MG63 (cell line): ENCODE results near the gene LGALS3BP. TPM values are rescaled to one million over a fixed set of nuclear protein-coding genes. Genes with fewer than 3 reads are reported as not detected.
A peak's percentile ranks its signal among the peaks of the same experiment; 100 is the strongest.

Source experiments
- DNase-seq: peaks from one replicate; pipeline ENCODE4 v3.0.0-alpha.2; 2020
- H3K27me3 ChIP-seq: fragments of 250-450 bp; sonication (Bioruptor Pico); 2 replicates; pipeline ENCODE4 v1.5.1; 2020; ENCODE audit warnings: mild to moderate bottlenecking, moderate library complexity
- H3K36me3 ChIP-seq: fragments of 250-450 bp; sonication (Bioruptor Pico); 2 replicates; pipeline ENCODE4 v1.5.1; 2020; ENCODE audit warnings: mild to moderate bottlenecking, moderate library complexity
- H3K4me3 ChIP-seq: fragments of 250-450 bp; sonication (Bioruptor Pico); 2 replicates; pipeline ENCODE4 v1.5.1; 2020; ENCODE audit warnings: mild to moderate bottlenecking, moderate library complexity
- H3K9me3 ChIP-seq: fragments of 250-450 bp; sonication (Bioruptor Pico); 2 replicates; pipeline ENCODE4 v1.5.1; 2020; ENCODE audit warnings: mild to moderate bottlenecking, moderate library complexity
- total RNA-seq: library from RNA; depleted of rRNA; stranded (reverse); fragments of >200 nt; shearing (Covaris generic); gene quantifications from 2 replicates; pipeline ENCODE4 v1.2.3, GENCODE V29; 2014; ENCODE audit warnings: low replicate concordance

LGALS3BP gene
- total RNA-seq, 1 experiment from 2014 or later = 434 TPM

- Histone ChIP-seq H3K27me3 (no peaks in the 10 kb centered on the region; the same call in 1 of the 2 replicates), H3K4me3 (no peak overlapping the region), H3K36me3 (no peaks in the 10 kb centered on the region), H3K9me3 (no peaks in the 10 kb centered on the region; the same call in 1 of the 2 replicates)
- peak; percentile 62 for DNase-seq
These were observed 40.2 kb upstream of the LGALS3BP start for GRCh38 chr17:79019632-79020584.

GRCh38 chr17:79019261-79019631, 39.5 kb upstream of the LGALS3BP start:
- peaks cover 7% of the 10 kb centered on the region for H3K9me3 ChIP-seq
- DNase-seq = no peak
- no peaks in the 10 kb centered on the region for H3K36me3 ChIP-seq
- no peaks in the 10 kb centered on the region; the same call in 1 of the 2 replicates for H3K27me3 ChIP-seq
- no peak overlapping the region for H3K4me3 ChIP-seq

GRCh38 chr17:79018370-79018695, 38.6 kb upstream of the LGALS3BP start:
- Histone ChIP-seq H3K9me3 (peaks cover 13% of the 10 kb centered on the region), H3K36me3 (no peaks in the 10 kb centered on the region), H3K4me3 (no peak overlapping the region), H3K27me3 (no peaks in the 10 kb centered on the region; the same call in 1 of the 2 replicates)
- no peak for DNase-seq

GRCh38 chr17:79017546-79018369, 38.0 kb upstream of the LGALS3BP start:
- H3K36me3 ChIP-seq = no peaks in the 10 kb centered on the region
- DNase-seq = no peak
- no peaks in the 10 kb centered on the region for H3K27me3 ChIP-seq
- H3K4me3 ChIP-seq = no peak overlapping the region
- peaks cover 16% of the 10 kb centered on the region for H3K9me3 ChIP-seq

- DNase-seq = no peak
- Histone ChIP-seq H3K4me3 (no peak overlapping the region), H3K9me3 (peaks cover 16% of the 10 kb centered on the region), H3K36me3 (no peaks in the 10 kb centered on the region), H3K27me3 (no peaks in the 10 kb centered on the region)
These were observed 34.5 kb upstream of the LGALS3BP start for GRCh38 chr17:79014158-79014758.

- Histone ChIP-seq H3K27me3 (no peaks in the 10 kb centered on the region), H3K4me3 (no peak overlapping the region), H3K36me3 (peaks cover 9% of the 10 kb centered on the region), H3K9me3 (peaks cover 16% of the 10 kb centered on the region)
- DNase-seq = no peak
These were observed 32.9 kb upstream of the LGALS3BP start for GRCh38 chr17:79012563-79013134.

- peak; percentile 55 for DNase-seq
- Histone ChIP-seq H3K36me3 (peaks cover 19% of the 10 kb centered on the region), H3K4me3 (no peak overlapping the region), H3K27me3 (no peaks in the 10 kb centered on the region), H3K9me3 (peaks cover 16% of the 10 kb centered on the region)
These were observed 31.9 kb upstream of the LGALS3BP start for GRCh38 chr17:79011451-79012147.

- H3K9me3 ChIP-seq = peaks cover 16% of the 10 kb centered on the region
- no peaks in the 10 kb centered on the region for H3K27me3 ChIP-seq
- H3K36me3 ChIP-seq = peaks cover 23% of the 10 kb centered on the region
- H3K4me3 ChIP-seq = peak overlapping the region; percentile 82
- DNase-seq = no peak
These were observed 30.6 kb upstream of the LGALS3BP start for GRCh38 chr17:79010304-79010646.

- peak; percentile 87 for DNase-seq
- no peaks in the 10 kb centered on the region for H3K27me3 ChIP-seq
These were observed 29.9 kb upstream of the LGALS3BP start, which contains the start of gene CANT1 for GRCh38 chr17:79009397-79010303. TSS of gene CANT1 (minus strand) at chr17:79009764. CDS start at chr17:78997622, 12,142 bp downstream.

GRCh38 chr17:79008666-79009387, 29.1 kb upstream of the LGALS3BP start:
- Histone ChIP-seq H3K4me3 (peak overlapping the region; percentile 82), H3K9me3 (peaks cover 5% of the 10 kb centered on the region), H3K27me3 (no peaks in the 10 kb centered on the region), H3K36me3 (peaks cover 23% of the 10 kb centered on the region)
- no peak for DNase-seq

More at GRCh38 chr17:79009397-79010303, 29.9 kb upstream of the LGALS3BP start, which contains the start of gene CANT1:
- peak within 1 kb of the TSS; percentile 82 for H3K4me3 ChIP-seq
- H3K9me3 ChIP-seq = peaks cover 14% of the 10 kb centered on the region
- H3K36me3 ChIP-seq = peaks cover 23% of the 10 kb centered on the region

GRCh38 chr17:79007504-79008381, 28.0 kb upstream of the LGALS3BP start:
- no peak for DNase-seq
- H3K27me3 ChIP-seq = no peaks in the 10 kb centered on the region
- peaks cover 23% of the 10 kb centered on the region for H3K36me3 ChIP-seq
- no peaks in the 10 kb centered on the region; the same call in 1 of the 2 replicates for H3K9me3 ChIP-seq
- no peak overlapping the region; the same call in 1 of the 2 replicates for H3K4me3 ChIP-seq

- H3K4me3 ChIP-seq = no peak overlapping the region
- H3K36me3 ChIP-seq = peaks cover 30% of the 10 kb centered on the region
- no peaks in the 10 kb centered on the region for H3K27me3 ChIP-seq
- no peak for DNase-seq
- no peaks in the 10 kb centered on the region for H3K9me3 ChIP-seq
These were observed 27.2 kb upstream of the LGALS3BP start for GRCh38 chr17:79006794-79007503.

GRCh38 chr17:79006046-79006445, 26.3 kb upstream of the LGALS3BP start:
- DNase-seq = no peak
- no peaks in the 10 kb centered on the region for H3K27me3 ChIP-seq

More at GRCh38 chr17:79006046-79006445, 26.3 kb upstream of the LGALS3BP start:
- no peak overlapping the region for H3K4me3 ChIP-seq
- H3K36me3 ChIP-seq = peaks cover 31% of the 10 kb centered on the region
- H3K9me3 ChIP-seq = no peaks in the 10 kb centered on the region
